GM23338 (cell line): ENCODE results near the gene ZFHX3. TPM values are rescaled to one million over a fixed set of nuclear protein-coding genes. Genes with fewer than 3 reads are reported as not detected.

ENCODE experiments used
- ATAC-seq: fragments of 200-7000 bp; cut with Tn5 transposase; 3 replicates; pipeline ENCODE4 v1.9.1; 2020
- DNase-seq: peaks from one replicate; pipeline ENCODE4 v3.0.0-alpha.2; 2015; ENCODE audit warnings: low spot score
- H2AFZ ChIP-seq: fragments of 200-600 bp; sonication (generic); 2 replicates; pipeline ENCODE4 v1.8.0; 2016; ENCODE audit warnings: antibody characterized with exemption, mild to moderate bottlenecking, moderate library complexity
- H3F3A ChIP-seq: fragments of 200-600 bp; sonication (generic); replicated peaks from 2 replicates; pipeline ENCODE4 v1.8.0; 2017; ENCODE audit warnings: antibody characterized with exemption, mixed run types, low read depth
- H3K27ac ChIP-seq: fragments of 200-600 bp; sonication (generic); 2 replicates; pipeline ENCODE4 v1.6.1; 2016; ENCODE audit warnings: low read depth
- H3K27me3 ChIP-seq: fragments of 200-600 bp; sonication (generic); 2 replicates; pipeline ENCODE4 v1.8.0; 2016; ENCODE audit warnings: mild to moderate bottlenecking, mixed run types, moderate library complexity; ENCODE audit not compliant: insufficient read depth
- H3K36me3 ChIP-seq: fragments of 200-600 bp; sonication (generic); 2 replicates; pipeline ENCODE4 v1.8.0; 2016; ENCODE audit warnings: mild to moderate bottlenecking; ENCODE audit not compliant: insufficient read depth
- H3K4me1 ChIP-seq: fragments of 200-600 bp; sonication (generic); 2 replicates; pipeline ENCODE4 v1.8.0; 2016; ENCODE audit warnings: mild to moderate bottlenecking, moderate library complexity; ENCODE audit not compliant: insufficient read depth
- H3K4me2 ChIP-seq: fragments of 200-600 bp; sonication (generic); 2 replicates; pipeline ENCODE4 v1.7.1; 2017; ENCODE audit warnings: mixed run types
- H3K4me3 ChIP-seq: fragments of 200-600 bp; sonication (generic); 2 replicates; pipeline ENCODE4 v1.6.1; 2016; ENCODE audit warnings: mixed run types
- H3K79me2 ChIP-seq: fragments of 200-600 bp; sonication (generic); replicated peaks from 2 replicates; pipeline ENCODE4 v1.8.0; 2017; ENCODE audit warnings: mild to moderate bottlenecking; ENCODE audit not compliant: insufficient read depth
- H3K9me2 ChIP-seq: fragments of 200-600 bp; sonication (generic); 2 replicates; pipeline ENCODE4 v1.8.0; 2017; ENCODE audit not compliant: insufficient read depth
- H4K20me1 ChIP-seq: fragments of 200-600 bp; sonication (generic); replicated peaks from 2 replicates; pipeline ENCODE4 v1.8.0; 2017; ENCODE audit warnings: mild to moderate bottlenecking; ENCODE audit not compliant: insufficient read depth
- H3K27ac Mint-ChIP-seq: 2 replicates; pipeline ENCODE4 v1.8.0; 2020; ENCODE audit warnings: inconsistent platforms, mild to moderate bottlenecking, moderate library complexity, mixed read lengths
- H3K27me3 Mint-ChIP-seq: 3 replicates; pipeline ENCODE4 v1.8.0; 2022; ENCODE audit warnings: low read depth, mild to moderate bottlenecking, moderate library complexity, mixed read lengths, inconsistent platforms; ENCODE audit not compliant: insufficient read depth, poor library complexity
- H3K36me3 Mint-ChIP-seq: 3 replicates; pipeline ENCODE4 v1.8.0; 2021; ENCODE audit warnings: low read depth, mild to moderate bottlenecking, inconsistent platforms, moderate library complexity, mixed read lengths
- H3K4me1 Mint-ChIP-seq: 3 replicates; pipeline ENCODE4 v1.8.0; 2020; ENCODE audit warnings: mild to moderate bottlenecking, inconsistent platforms, mixed read lengths
- H3K4me3 Mint-ChIP-seq: 3 replicates; pipeline ENCODE4 v1.8.0; 2021; ENCODE audit warnings: moderate library complexity, mild to moderate bottlenecking, inconsistent platforms, mixed read lengths
- H3K9me3 Mint-ChIP-seq: 3 replicates; pipeline ENCODE4 v1.8.0; 2020; ENCODE audit warnings: moderate library complexity, mild to moderate bottlenecking, inconsistent platforms, mixed read lengths
- ETS1 ChIP-seq: IDR thresholded peaks from 2 replicates; pipeline ENCODE4 v1.6.1; 2016; ENCODE audit warnings: antibody characterized with exemption
- EZH2phosphoT487 ChIP-seq: fragments of 200-600 bp; sonication (generic); IDR thresholded peaks from one replicate; pipeline ENCODE4 v1.8.1; 2018; ENCODE audit warnings: antibody characterized with exemption; ENCODE audit not compliant: unreplicated experiment
- JUNB ChIP-seq: IDR thresholded peaks from one replicate; pipeline ENCODE4 v1.6.1; 2016; ENCODE audit warnings: antibody characterized with exemption; ENCODE audit not compliant: unreplicated experiment
- NANOG ChIP-seq: IDR thresholded peaks from 2 replicates; pipeline ENCODE4 v1.6.1; 2016; ENCODE audit warnings: antibody characterized with exemption, borderline replicate concordance
- STAT1 ChIP-seq: IDR thresholded peaks from one replicate; pipeline ENCODE4 v1.6.1; 2016; ENCODE audit warnings: antibody characterized with exemption; ENCODE audit not compliant: unreplicated experiment
- ZNF114 ChIP-seq: fragments of 250-450 bp; sonication (Bioruptor Pico); IDR thresholded peaks from 2 replicates; pipeline ENCODE4 v1.5.0; 2020; ENCODE audit warnings: mild to moderate bottlenecking, moderate library complexity
- ZNF331 ChIP-seq: fragments of 250-450 bp; sonication (Bioruptor Pico); IDR thresholded peaks from 2 replicates; pipeline ENCODE4 v1.5.0; 2020; ENCODE audit warnings: low read depth, mild to moderate bottlenecking, moderate library complexity
- polyA plus RNA-seq: library from polyadenylated mRNA; unstranded; fragments of >200 nt; fragmentation: Nextera tagmentation; extraction: Ambion mirVana; gene quantifications from 2 replicates; pipeline ENCODE4 v1.2.1, GENCODE V29; 2016
- total RNA-seq: library from RNA; depleted of rRNA; stranded (reverse); fragments of >200 nt; shearing (Covaris generic); gene quantifications from 2 replicates; pipeline ENCODE4 v1.2.3, GENCODE V29; 2014
- TF ChIP-seq, protein P1 (sequence below): IDR thresholded peaks from one replicate; pipeline ENCODE4 v1.6.1; 2018; ENCODE audit warnings: antibody characterized with exemption; ENCODE audit not compliant: unreplicated experiment
- TF ChIP-seq, protein P2 (sequence below): fragments of 250-450 bp; sonication (Bioruptor Pico); IDR thresholded peaks from 2 replicates; pipeline ENCODE4 v1.5.0; 2020; ENCODE audit warnings: mild to moderate bottlenecking, moderate library complexity

ZFHX3 gene
- total and polyA plus RNA-seq, 2 experiments from 2014 or later: 1.0 to 1.5 TPM

DNA sequence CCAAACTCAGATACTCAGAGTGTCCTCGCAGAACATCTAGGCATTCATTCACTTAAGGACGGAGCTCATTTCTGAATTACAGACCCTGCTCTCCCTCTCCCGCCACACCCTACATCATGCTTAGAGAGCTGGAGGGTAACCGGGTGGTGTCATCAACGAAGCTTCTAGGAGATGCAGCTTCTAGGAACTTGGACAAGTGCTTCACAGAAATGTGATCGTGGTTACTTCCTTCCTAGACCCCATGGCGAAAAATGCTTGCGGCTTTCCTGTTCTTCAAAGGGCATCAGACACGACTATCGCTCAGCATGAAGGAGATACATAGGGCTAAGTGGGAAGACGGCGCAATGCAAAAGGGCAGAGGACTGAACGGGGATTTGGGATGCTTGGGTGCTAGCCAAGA, 126.8 kb downstream of the ZFHX3 start:
- H3K9me2 ChIP-seq: no peaks in the 10 kb centered on the region
- no peak overlapping the region for H3K4me3 ChIP-seq
- ATAC-seq: no peak
- H3K79me2 ChIP-seq: no peaks in the 10 kb centered on the region
- H3K27me3 ChIP-seq: no peaks in the 10 kb centered on the region
- H3K36me3 ChIP-seq: no peaks in the 10 kb centered on the region
- no peak overlapping the region for H3K27ac ChIP-seq
- no peaks in the 10 kb centered on the region for H3F3A ChIP-seq
- Mint-ChIP-seq H3K36me3 (no peaks in the 10 kb centered on the region), H3K27me3 (no peaks in the 10 kb centered on the region), H3K4me1 (no peaks in the 10 kb centered on the region; the same call in 2 of the 3 replicates), H3K9me3 (no peaks in the 10 kb centered on the region; the same call in 2 of the 3 replicates), H3K4me3 (no peak overlapping the region), H3K27ac (no peak overlapping the region)
- no peak for DNase-seq
- no peak for TF ChIP-seq JUNB
- TF ChIP-seq, protein P1, sequence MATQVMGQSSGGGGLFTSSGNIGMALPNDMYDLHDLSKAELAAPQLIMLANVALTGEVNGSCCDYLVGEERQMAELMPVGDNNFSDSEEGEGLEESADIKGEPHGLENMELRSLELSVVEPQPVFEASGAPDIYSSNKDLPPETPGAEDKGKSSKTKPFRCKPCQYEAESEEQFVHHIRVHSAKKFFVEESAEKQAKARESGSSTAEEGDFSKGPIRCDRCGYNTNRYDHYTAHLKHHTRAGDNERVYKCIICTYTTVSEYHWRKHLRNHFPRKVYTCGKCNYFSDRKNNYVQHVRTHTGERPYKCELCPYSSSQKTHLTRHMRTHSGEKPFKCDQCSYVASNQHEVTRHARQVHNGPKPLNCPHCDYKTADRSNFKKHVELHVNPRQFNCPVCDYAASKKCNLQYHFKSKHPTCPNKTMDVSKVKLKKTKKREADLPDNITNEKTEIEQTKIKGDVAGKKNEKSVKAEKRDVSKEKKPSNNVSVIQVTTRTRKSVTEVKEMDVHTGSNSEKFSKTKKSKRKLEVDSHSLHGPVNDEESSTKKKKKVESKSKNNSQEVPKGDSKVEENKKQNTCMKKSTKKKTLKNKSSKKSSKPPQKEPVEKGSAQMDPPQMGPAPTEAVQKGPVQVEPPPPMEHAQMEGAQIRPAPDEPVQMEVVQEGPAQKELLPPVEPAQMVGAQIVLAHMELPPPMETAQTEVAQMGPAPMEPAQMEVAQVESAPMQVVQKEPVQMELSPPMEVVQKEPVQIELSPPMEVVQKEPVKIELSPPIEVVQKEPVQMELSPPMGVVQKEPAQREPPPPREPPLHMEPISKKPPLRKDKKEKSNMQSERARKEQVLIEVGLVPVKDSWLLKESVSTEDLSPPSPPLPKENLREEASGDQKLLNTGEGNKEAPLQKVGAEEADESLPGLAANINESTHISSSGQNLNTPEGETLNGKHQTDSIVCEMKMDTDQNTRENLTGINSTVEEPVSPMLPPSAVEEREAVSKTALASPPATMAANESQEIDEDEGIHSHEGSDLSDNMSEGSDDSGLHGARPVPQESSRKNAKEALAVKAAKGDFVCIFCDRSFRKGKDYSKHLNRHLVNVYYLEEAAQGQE: no peak
- no peak for TF ChIP-seq EZH2phosphoT487
- TF ChIP-seq NANOG: no peak
- no peak for TF ChIP-seq ZNF331
- H3K4me1 ChIP-seq: no peaks in the 10 kb centered on the region
- no peak overlapping the region for H3K4me2 ChIP-seq
- H2AFZ ChIP-seq: no peak overlapping the region
- H4K20me1 ChIP-seq: no peaks in the 10 kb centered on the region; the same call in 1 of the 2 replicates

DNA sequence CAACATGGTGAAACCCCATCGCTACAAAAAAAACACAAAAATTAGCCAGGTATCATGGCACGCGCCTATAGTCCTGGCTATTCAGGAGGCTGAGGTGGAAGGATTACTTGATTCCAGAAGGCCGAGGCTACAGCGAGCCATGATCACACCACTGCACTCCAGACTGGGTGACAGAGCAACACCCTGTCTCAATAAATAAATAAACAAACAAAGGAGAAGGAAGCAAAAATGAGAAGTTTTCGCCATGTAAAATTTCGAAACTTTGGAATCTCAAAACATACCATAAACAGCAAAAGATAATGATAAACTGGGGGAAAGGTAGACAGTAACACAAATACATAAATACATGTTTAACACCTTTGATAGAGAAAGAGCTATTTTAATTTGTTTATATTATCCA, 130.9 kb downstream of the ZFHX3 start:
- ATAC-seq (no peak), DNase-seq (no peak)
- H3K27me3 Mint-ChIP-seq: peaks cover 5% of the 10 kb centered on the region
- H3K27ac Mint-ChIP-seq: no peak overlapping the region
- 0 out of 2 replicates have a peak, but pooled peaks cover 3% of the 10 kb centered on the region for H3K4me1 ChIP-seq
- no peak overlapping the region for H3K4me3 Mint-ChIP-seq
- H2AFZ ChIP-seq: no peak overlapping the region
- H3K36me3 ChIP-seq: no peaks in the 10 kb centered on the region
- no peaks in the 10 kb centered on the region for H3K9me2 ChIP-seq
- no peaks in the 10 kb centered on the region for H4K20me1 ChIP-seq
- H3K27me3 ChIP-seq: no peaks in the 10 kb centered on the region
- H3F3A ChIP-seq: no peaks in the 10 kb centered on the region
- no peaks in the 10 kb centered on the region for H3K36me3 Mint-ChIP-seq
- H3K9me3 Mint-ChIP-seq: no peaks in the 10 kb centered on the region
- H3K4me1 Mint-ChIP-seq: peaks cover under 1% of the 10 kb centered on the region; the same call in 1 of the 3 replicates
- no peak overlapping the region for H3K4me3 ChIP-seq
- H3K79me2 ChIP-seq: no peaks in the 10 kb centered on the region
- no peak overlapping the region for H3K4me2 ChIP-seq
- no peak overlapping the region for H3K27ac ChIP-seq
- TF ChIP-seq ZNF331 (no peak), ZNF114 (CRISPR knock-in tag) (no peak), ETS1 (no peak), STAT1 (no peak)
- TF ChIP-seq, protein P2, sequence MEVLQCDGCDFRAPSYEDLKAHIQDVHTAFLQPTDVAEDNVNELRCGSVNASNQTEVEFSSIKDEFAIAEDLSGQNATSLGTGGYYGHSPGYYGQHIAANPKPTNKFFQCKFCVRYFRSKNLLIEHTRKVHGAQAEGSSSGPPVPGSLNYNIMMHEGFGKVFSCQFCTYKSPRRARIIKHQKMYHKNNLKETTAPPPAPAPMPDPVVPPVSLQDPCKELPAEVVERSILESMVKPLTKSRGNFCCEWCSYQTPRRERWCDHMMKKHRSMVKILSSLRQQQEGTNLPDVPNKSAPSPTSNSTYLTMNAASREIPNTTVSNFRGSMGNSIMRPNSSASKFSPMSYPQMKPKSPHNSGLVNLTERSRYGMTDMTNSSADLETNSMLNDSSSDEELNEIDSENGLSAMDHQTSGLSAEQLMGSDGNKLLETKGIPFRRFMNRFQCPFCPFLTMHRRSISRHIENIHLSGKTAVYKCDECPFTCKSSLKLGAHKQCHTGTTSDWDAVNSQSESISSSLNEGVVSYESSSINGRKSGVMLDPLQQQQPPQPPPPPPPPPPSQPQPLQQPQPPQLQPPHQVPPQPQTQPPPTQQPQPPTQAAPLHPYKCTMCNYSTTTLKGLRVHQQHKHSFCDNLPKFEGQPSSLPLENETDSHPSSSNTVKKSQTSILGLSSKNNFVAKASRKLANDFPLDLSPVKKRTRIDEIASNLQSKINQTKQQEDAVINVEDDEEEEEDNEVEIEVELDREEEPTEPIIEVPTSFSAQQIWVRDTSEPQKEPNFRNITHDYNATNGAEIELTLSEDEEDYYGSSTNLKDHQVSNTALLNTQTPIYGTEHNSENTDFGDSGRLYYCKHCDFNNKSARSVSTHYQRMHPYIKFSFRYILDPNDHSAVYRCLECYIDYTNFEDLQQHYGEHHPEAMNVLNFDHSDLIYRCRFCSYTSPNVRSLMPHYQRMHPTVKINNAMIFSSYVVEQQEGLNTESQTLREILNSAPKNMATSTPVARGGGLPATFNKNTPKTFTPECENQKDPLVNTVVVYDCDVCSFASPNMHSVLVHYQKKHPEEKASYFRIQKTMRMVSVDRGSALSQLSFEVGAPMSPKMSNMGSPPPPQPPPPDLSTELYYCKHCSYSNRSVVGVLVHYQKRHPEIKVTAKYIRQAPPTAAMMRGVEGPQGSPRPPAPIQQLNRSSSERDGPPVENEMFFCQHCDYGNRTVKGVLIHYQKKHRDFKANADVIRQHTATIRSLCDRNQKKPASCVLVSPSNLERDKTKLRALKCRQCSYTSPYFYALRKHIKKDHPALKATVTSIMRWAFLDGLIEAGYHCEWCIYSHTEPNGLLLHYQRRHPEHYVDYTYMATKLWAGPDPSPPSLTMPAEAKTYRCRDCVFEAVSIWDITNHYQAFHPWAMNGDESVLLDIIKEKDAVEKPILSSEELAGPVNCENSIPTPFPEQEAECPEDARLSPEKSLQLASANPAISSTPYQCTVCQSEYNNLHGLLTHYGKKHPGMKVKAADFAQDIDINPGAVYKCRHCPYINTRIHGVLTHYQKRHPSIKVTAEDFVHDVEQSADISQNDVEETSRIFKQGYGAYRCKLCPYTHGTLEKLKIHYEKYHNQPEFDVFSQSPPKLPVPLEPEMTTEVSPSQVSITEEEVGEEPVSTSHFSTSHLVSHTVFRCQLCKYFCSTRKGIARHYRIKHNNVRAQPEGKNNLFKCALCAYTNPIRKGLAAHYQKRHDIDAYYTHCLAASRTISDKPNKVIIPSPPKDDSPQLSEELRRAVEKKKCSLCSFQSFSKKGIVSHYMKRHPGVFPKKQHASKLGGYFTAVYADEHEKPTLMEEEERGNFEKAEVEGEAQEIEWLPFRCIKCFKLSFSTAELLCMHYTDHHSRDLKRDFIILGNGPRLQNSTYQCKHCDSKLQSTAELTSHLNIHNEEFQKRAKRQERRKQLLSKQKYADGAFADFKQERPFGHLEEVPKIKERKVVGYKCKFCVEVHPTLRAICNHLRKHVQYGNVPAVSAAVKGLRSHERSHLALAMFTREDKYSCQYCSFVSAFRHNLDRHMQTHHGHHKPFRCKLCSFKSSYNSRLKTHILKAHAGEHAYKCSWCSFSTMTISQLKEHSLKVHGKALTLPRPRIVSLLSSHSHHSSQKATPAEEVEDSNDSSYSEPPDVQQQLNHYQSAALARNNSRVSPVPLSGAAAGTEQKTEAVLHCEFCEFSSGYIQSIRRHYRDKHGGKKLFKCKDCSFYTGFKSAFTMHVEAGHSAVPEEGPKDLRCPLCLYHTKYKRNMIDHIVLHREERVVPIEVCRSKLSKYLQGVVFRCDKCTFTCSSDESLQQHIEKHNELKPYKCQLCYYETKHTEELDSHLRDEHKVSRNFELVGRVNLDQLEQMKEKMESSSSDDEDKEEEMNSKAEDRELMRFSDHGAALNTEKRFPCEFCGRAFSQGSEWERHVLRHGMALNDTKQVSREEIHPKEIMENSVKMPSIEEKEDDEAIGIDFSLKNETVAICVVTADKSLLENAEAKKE (CRISPR knock-in tag): no peak
